T-helper 9 cell (primary cell): ENCODE data around the gene ANKRD6.

ENCODE experiments used
- DNase-seq: peaks from one replicate; pipeline ENCODE4 v3.0.0-alpha.2; 2020

Gene ANKRD6

GRCh38 chr6:89518352-89519055, 85.6 kb downstream of the ANKRD6 start:
- no peak for DNase-seq

- no peak for DNase-seq
These were observed 87.8 kb downstream of the ANKRD6 start for GRCh38 chr6:89520736-89521135.

GRCh38 chr6:89522778-89523177, 89.8 kb downstream of the ANKRD6 start:
- DNase-seq: no peak

GRCh38 chr6:89525786-89526562, 93.0 kb downstream of the ANKRD6 start:
- no peak for DNase-seq

- no peak for DNase-seq
These were observed 93.6 kb downstream of the ANKRD6 start for GRCh38 chr6:89526563-89526869.

- no peak for DNase-seq
These were observed 94.7 kb downstream of the ANKRD6 start for GRCh38 chr6:89527634-89528033.

- no peak for DNase-seq
These were observed 95.9 kb downstream of the ANKRD6 start for GRCh38 chr6:89528866-89529265.

- no peak for DNase-seq
These were observed 98.0 kb downstream of the ANKRD6 start for GRCh38 chr6:89530982-89531381.

- no peak for DNase-seq
These were observed 103.3 kb downstream of the ANKRD6 start for GRCh38 chr6:89536231-89536630.

- DNase-seq: no peak
These were observed 106.8 kb downstream of the ANKRD6 start for GRCh38 chr6:89539779-89540178.

- DNase-seq: no peak
These were observed 109.3 kb downstream of the ANKRD6 start for GRCh38 chr6:89542081-89542857.

- DNase-seq: no peak
These were observed 109.9 kb downstream of the ANKRD6 start for GRCh38 chr6:89542866-89543265.

- no peak for DNase-seq
These were observed 114.3 kb downstream of the ANKRD6 start for GRCh38 chr6:89547281-89547680.

- DNase-seq: no peak
These were observed 120.5 kb downstream of the ANKRD6 start for GRCh38 chr6:89553431-89553830.

- DNase-seq: no peak
These were observed 121.2 kb downstream of the ANKRD6 start for GRCh38 chr6:89554106-89554505.

- DNase-seq: no peak
These were observed 122.1 kb downstream of the ANKRD6 start for GRCh38 chr6:89555031-89555430.

GRCh38 chr6:89555806-89556205, 122.9 kb downstream of the ANKRD6 start:
- no peak for DNase-seq

- no peak for DNase-seq
These were observed 126.5 kb downstream of the ANKRD6 start for GRCh38 chr6:89559487-89559886.

- DNase-seq: no peak
These were observed 129.4 kb downstream of the ANKRD6 start for GRCh38 chr6:89562093-89562973.

GRCh38 chr6:89563866-89564265, 130.9 kb downstream of the ANKRD6 start:
- no peak for DNase-seq

- no peak for DNase-seq
These were observed 131.9 kb downstream of the ANKRD6 start for GRCh38 chr6:89564752-89565427.
